ENCODE results near the gene KLHL17. TPM values are rescaled to one million over a fixed set of nuclear protein-coding genes. Genes with fewer than 3 reads are reported as not detected.

KLHL17 gene
- total RNA-seq, 1 donor, result 5.0 TPM

DNA sequence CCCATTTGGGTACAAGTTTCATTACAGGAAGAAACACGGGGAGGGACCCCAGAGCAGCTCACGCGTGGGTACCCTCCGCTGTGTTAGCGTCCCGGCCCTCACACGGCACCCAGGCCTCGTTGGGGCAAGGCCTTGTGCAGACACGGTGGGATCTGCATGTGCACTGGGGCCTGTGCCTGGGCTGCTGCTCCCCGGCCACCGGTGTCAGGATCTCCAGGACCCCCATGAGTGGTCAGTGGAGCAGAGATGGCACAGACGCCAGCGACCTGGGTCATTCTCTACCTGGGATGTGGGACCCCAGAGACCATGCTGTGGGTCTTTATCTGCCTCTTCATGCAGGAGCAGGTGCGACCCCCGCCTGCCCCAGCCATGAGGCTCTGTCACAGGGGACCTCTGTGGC lies 42.0 kb upstream of the KLHL17 start:
- H3K4me3 ChIP-seq (ENCODE audit: low read depth, low read length), result no peak overlapping the region
- TF ChIP-seq, protein P1, sequence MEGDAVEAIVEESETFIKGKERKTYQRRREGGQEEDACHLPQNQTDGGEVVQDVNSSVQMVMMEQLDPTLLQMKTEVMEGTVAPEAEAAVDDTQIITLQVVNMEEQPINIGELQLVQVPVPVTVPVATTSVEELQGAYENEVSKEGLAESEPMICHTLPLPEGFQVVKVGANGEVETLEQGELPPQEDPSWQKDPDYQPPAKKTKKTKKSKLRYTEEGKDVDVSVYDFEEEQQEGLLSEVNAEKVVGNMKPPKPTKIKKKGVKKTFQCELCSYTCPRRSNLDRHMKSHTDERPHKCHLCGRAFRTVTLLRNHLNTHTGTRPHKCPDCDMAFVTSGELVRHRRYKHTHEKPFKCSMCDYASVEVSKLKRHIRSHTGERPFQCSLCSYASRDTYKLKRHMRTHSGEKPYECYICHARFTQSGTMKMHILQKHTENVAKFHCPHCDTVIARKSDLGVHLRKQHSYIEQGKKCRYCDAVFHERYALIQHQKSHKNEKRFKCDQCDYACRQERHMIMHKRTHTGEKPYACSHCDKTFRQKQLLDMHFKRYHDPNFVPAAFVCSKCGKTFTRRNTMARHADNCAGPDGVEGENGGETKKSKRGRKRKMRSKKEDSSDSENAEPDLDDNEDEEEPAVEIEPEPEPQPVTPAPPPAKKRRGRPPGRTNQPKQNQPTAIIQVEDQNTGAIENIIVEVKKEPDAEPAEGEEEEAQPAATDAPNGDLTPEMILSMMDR (IDR thresholded peaks at IDR 0.05; ENCODE audit: insufficient read depth, low read length), result no peak
- no peak for DNase-seq (ENCODE audit: low read depth)

GRCh38 chr1:918843-919242 lies 41.5 kb upstream of the KLHL17 start:
- DNase-seq (ENCODE audit: low read depth), result no peak
- TF ChIP-seq, protein P1 (IDR thresholded peaks at IDR 0.05; ENCODE audit: insufficient read depth, low read length), result no peak
- no peak overlapping the region for H3K4me3 ChIP-seq (ENCODE audit: low read depth, low read length)

DNA sequence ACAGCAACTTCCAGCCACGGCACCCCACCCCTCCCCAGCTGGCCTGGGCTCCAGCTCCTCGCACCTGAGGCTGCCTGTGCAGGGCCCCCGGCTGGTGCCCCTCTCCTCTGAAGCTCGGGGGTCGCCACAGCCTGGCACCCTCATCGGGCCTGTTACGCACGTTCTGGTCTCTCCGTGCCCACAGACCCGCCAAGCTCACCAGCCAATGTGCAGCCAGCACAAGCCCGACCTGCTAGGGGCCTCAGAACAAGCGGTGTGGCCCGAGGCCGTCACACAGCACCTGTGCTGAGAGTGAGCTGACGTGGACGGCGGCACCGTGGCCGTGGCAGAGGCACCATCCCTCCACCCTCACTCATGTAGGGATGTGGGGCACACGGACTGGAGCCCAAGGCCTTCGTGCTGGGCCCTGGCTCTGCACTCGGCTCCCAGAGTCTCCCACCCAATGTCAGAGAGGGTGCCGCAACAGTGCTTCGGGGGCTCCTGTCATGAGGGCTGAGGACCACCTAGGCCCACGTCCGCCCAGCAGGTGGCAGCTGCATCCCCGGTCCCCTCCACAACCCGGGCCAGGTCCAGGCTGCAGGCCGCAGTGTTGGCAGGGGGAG lies 41.0 kb upstream of the KLHL17 start:
- H3K4me3 ChIP-seq (ENCODE audit: low read depth, low read length), result no peak overlapping the region
- no peak for DNase-seq (ENCODE audit: low read depth)
- TF ChIP-seq, protein P1 (IDR thresholded peaks at IDR 0.05; ENCODE audit: insufficient read depth, low read length), result no peak

DNA sequence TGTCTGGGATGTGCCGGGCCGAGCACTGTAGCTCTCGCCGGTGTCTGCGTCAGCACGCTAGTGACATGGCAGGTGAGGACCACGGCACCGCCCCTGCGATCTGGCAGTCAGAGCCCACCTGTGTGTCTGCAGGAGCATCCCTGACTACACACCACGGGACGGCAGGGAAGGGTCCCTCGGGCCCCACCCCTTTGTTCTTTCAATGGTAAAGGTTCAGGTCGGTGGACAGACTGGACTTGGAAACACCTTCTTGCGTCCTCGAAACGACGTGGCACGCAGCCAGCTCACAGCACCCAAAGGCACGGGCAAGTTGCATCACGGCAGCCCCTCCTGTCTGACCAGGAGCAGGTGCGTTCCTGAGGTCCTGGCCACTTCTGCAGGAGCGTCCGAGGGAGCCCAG lies 40.4 kb upstream of the KLHL17 start:
- H3K4me3 ChIP-seq (ENCODE audit: low read depth, low read length), result no peak overlapping the region
- TF ChIP-seq, protein P1 (IDR thresholded peaks at IDR 0.05; ENCODE audit: insufficient read depth, low read length), result no peak
- no peak for DNase-seq (ENCODE audit: low read depth)

DNA sequence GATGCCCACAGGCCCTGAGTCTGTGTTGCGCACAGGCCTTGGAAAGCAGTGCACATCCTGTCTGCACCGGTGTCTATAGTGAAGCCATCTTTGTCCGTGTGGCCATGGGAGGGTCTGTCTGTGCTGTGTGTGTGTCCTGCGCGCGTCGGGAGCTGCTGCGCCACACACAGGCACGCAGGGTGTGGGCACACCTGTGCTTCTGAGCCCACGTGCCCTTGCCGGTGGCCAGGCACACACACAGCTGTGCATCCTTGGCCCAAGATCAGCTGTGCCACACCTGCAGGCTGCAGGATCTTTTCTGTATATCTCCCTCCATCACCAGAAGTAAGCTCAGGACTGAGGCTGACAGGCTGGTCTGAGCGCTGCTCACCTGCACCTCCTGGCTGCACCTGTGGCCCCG lies 39.9 kb upstream of the KLHL17 start:
- H3K4me3 ChIP-seq (ENCODE audit: low read depth, low read length), result no peak overlapping the region
- no peak for DNase-seq (ENCODE audit: low read depth)
- TF ChIP-seq, protein P1 (IDR thresholded peaks at IDR 0.05; ENCODE audit: insufficient read depth, low read length), result no peak

DNA sequence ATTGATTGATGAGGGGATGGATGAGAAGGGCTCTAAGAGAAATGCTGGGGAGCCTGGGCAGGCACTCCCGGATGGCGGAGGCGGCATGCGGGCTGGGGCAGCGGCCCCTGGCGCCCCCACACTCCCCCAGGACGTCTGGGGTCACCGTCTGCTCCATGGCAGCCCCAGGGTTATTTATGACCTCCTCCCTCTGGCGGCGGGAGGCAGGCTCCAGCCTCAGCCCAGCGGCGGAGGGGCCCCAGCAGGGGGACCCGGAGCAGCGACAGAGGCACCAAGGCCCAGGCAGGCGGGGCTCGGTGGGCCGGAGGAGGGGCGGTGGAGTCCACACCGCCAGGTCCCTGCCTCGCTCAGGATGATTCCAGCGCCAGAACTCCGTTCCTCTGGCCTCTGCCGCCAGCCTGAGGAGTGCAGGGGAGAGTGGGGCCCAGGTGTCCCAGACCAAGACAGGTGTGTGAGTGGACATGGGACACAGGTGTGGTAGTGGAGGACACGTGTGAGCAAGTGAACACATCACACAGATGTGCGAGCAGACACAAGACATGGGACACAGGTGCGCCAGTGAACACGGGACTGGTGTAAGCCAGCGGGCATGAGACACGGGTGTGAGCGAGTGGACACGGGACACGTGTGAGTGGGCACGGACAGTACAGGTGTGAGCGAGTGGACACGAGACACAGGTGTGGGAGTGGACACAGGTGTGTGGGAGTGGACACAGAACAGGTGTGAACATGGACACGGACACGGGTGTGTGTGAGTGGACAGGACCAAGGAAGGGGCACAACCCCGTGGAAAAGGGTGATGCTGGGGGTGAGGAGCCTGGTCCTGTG lies 39.2 kb upstream of the KLHL17 start:
- TF ChIP-seq, protein P1 (IDR thresholded peaks at IDR 0.05; ENCODE audit: insufficient read depth, low read length), result peak; percentile 67
- H3K4me3 ChIP-seq (ENCODE audit: low read depth, low read length), result no peak overlapping the region
- DNase-seq (ENCODE audit: low read depth), result peak; percentile 67

Data from fibroblast of the aortic adventitia (primary cell).